Upper lobe of left lung (tissue), 6 donors: ENCODE measurements around the gene TRIM41. TPM values are rescaled to one million over a fixed set of nuclear protein-coding genes. Genes with fewer than 3 reads are reported as not detected.

Experiments
- ATAC-seq, 2 donors: fragments of 200-7000 bp; cut with Tn5 transposase; one replicate each; pipeline ENCODE4 v1.9.1; 2022; ENCODE audit warnings: mild to moderate bottlenecking in 2 of 2, moderate library complexity in 2 of 2; ENCODE audit not compliant: low FRiP score in 2 of 2
- DNase-seq, 2 donors: peaks; one replicate each; pipeline ENCODE4 v3.0.0-alpha.2; 2019 to 2020
- H3K27ac ChIP-seq, 4 donors: fragments of 200-600 bp; sonication (generic); one replicate each; pipeline ENCODE4 v1.5.1; 2016 to 2019
- H3K27me3 ChIP-seq, 4 donors: fragments of 200-600 bp; sonication (generic); one replicate each; pipeline ENCODE4 v1.5.1; 2017 to 2019
- H3K36me3 ChIP-seq, 4 donors: fragments of 200-600 bp; sonication (generic); one replicate each; pipeline ENCODE4 v1.5.1; 2016 to 2019
- H3K4me1 ChIP-seq, 4 donors: fragments of 200-600 bp; sonication (generic); one replicate each; pipeline ENCODE4 v1.5.1; 2018 to 2019
- H3K4me3 ChIP-seq, 4 donors: fragments of 200-600 bp; sonication (generic); one replicate each; pipeline ENCODE4 v1.5.1; 2017 to 2019; ENCODE audit warnings: mild to moderate bottlenecking in 2 of 4, moderate library complexity in 1 of 4
- H3K9me3 ChIP-seq, 4 donors: fragments of 200-600 bp; sonication (generic); one replicate each; pipeline ENCODE4 v1.5.1; 2018 to 2019
- CTCF ChIP-seq, 6 experiments: fragments of 450-650 bp in 4 of 6; fragments of 200-600 bp in 2 of 6; sonication (generic) in 2 of 6; IDR thresholded peaks; one replicate each; pipeline ENCODE4 v1.5.1; 2016 to 2019; ENCODE audit warnings: antibody characterized with exemption in 6 of 6
- EP300 ChIP-seq, 4 donors: sonication (generic); formaldehyde crosslinking; IDR thresholded peaks; one replicate each; pipeline ENCODE4 v1.5.1; 2017; ENCODE audit warnings: antibody characterized with exemption in 4 of 4, control low read depth in 2 of 4
- POLR2A ChIP-seq, 4 donors: fragments of 450-650 bp; IDR thresholded peaks; one replicate each; pipeline ENCODE4 v1.5.1; 2016 to 2017; ENCODE audit warnings: antibody characterized with exemption in 4 of 4, mild to moderate bottlenecking in 2 of 4
- POLR2AphosphoS5 ChIP-seq, 2 donors: sonication (generic); formaldehyde crosslinking; IDR thresholded peaks; one replicate each; pipeline ENCODE4 v1.5.1; 2017; ENCODE audit warnings: antibody characterized with exemption in 2 of 2
- WGBS, 2 donors: methylation state at CpG; one replicate each; pipeline ENCODE4 v1.1.5; 2017 to 2018; 5-methylcytosine and 5-hydroxymethylcytosine counted together
- total RNA-seq, 6 donors: library from RNA; depleted of rRNA in 4 of 6; stranded (reverse); fragments of >200 nt in 4 of 6; gene quantifications; one replicate each; pipeline versions ENCODE4 v1.1.0 to v1.2.1, GENCODE V29; 2016 to 2021
- donor health status: DM: no; HTN: no; CAD: no; lungs with moderate emphysema.
- donor health status: DM: no; HTN: yes; CAD: no; lungs with severe emphysema.

Gene TRIM41
- total RNA-seq, 6 donors from 2014 or later: 14.4 to 75.4 (median 34.1) TPM

GRCh38 chr5:181186986-181187499, 36.0 kb upstream of the TRIM41 start:
- H3K27me3 ChIP-seq: no peaks in the 10 kb centered on the region
- H3K4me1 ChIP-seq: peaks cover 15 to 47% (median 26%) of the 10 kb centered on the region in 4 donors
- no peak overlapping the region for H3K4me3 ChIP-seq
- peak overlapping the region in 3 of 4 donors; percentile 3 to 80 (median 23) for H3K27ac ChIP-seq
- no peaks in the 10 kb centered on the region for H3K9me3 ChIP-seq
- no peak for ATAC-seq
- no peak for DNase-seq
- H3K36me3 ChIP-seq: no peaks in the 10 kb centered on the region
- no peak for TF ChIP-seq POLR2AphosphoS5 (IDR thresholded peaks at IDR 0.05)
- no peak for TF ChIP-seq POLR2A (IDR thresholded peaks at IDR 0.05)
- TF ChIP-seq CTCF (IDR thresholded peaks at IDR 0.05): no peak
- no peak for TF ChIP-seq EP300 (IDR thresholded peaks at IDR 0.05)
- WGBS, 2 donors: 41 to 61% methylated on average over 8 of the region's 8 CpGs

DNA sequence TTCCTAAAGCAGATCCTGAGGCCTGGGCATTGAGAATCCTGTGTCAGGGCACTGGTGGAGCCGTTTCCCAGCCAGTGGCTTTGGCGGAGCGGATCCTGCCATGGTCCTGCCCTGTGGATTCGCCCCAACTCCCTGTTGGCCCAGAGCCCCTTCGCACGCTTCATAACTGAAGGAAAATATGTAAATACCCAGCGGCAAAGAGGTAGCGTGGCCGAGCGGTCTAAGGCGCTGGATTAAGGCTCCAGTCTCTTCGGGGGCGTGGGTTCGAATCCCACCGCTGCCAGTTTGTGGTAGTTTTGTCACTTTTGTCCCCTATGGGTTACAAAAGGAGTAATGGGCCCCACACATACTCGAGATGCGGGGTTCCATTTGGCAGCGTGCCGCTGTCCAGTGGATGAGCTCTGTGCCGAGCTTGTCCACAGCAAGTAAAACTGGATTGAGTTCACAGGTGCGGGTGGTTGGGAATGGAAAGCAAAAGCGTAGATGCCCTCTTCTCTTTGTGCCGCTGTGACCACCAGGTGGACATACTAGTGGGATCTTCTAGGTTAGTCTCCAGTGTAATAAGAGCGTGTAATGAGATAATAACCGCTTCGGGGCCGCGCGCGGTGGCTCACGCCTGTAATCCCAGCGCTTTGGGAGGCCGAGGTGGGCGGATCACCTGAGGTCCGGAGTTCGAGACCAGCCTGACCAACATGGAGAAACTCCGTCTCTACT, 35.4 kb upstream of the TRIM41 start:
- no peaks in the 10 kb centered on the region for H3K27me3 ChIP-seq
- H3K27ac ChIP-seq: peak overlapping the region; percentile 3 to 95 (median 52)
- TF ChIP-seq POLR2A (IDR thresholded peaks at IDR 0.05) (no peak), POLR2AphosphoS5 (IDR thresholded peaks at IDR 0.05) (peak in 1 of 2 donors; percentile 7), EP300 (IDR thresholded peaks at IDR 0.05) (no peak), CTCF (IDR thresholded peaks at IDR 0.05) (peak in 4 of 6 experiments; percentile 15 to 39 (median 26))
- DNase-seq (peak; percentile 56 to 86), ATAC-seq (no peak)
- H3K4me1 ChIP-seq: peaks cover 20 to 49% (median 31%) of the 10 kb centered on the region in 4 donors
- H3K36me3 ChIP-seq: no peaks in the 10 kb centered on the region
- no peaks in the 10 kb centered on the region for H3K9me3 ChIP-seq
- H3K4me3 ChIP-seq: peak overlapping the region in 3 of 4 donors; percentile 69 to 94 (median 82)
- 6 to 12% methylated on average over 36 to 37 of the region's 37 CpGs for WGBS, 2 donors

DNA sequence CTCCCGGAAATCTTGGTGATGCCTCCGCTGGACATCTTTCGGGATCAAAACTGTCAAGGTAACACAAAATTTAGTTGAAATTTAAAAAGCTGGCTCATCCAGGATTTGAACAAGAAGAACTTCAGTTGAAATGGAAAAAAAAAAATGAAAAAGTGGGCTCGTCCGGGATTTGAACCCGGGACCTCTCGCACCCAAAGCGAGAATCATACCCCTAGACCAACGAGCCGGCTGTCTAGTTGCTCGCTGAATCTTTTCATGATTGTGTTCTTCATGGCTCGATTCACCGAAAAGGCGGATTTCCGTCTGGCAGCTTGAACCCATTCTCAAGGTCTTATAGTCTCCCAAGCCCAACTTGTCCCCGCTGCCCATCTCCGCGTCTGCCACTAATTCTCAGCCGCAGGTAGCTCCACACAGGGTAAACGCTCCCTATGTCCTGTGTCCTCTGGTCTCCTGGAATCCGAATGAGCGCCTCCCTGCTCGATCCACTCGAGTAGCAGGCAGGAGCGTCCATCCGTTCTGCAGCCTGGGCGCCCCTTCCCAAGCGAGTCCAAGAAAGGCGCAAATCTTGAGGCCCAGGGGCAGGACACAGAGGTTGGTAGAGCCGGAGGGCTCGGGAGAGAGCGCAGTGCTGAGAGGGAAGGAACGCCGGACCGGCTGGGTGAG, 34.2 kb upstream of the TRIM41 start:
- ATAC-seq (peak; percentile 16 to 45), DNase-seq (peak in 1 of 2 donors; percentile 75)
- Histone ChIP-seq H3K4me1 (peaks cover 21 to 47% (median 30%) of the 10 kb centered on the region in 4 donors), H3K27ac (peak overlapping the region; percentile 54 to 95 (median 83)), H3K4me3 (peak overlapping the region; percentile 69 to 94 (median 76)), H3K27me3 (no peaks in the 10 kb centered on the region), H3K9me3 (no peaks in the 10 kb centered on the region), H3K36me3 (no peaks in the 10 kb centered on the region)
- 0 to 1% methylated on average over 26 to 34 of the region's 35 CpGs for WGBS, 2 donors
- TF ChIP-seq CTCF (IDR thresholded peaks at IDR 0.05): no peak
- no peak for TF ChIP-seq POLR2A (IDR thresholded peaks at IDR 0.05)
- TF ChIP-seq EP300 (IDR thresholded peaks at IDR 0.05): no peak
- no peak for TF ChIP-seq POLR2AphosphoS5 (IDR thresholded peaks at IDR 0.05)

DNA sequence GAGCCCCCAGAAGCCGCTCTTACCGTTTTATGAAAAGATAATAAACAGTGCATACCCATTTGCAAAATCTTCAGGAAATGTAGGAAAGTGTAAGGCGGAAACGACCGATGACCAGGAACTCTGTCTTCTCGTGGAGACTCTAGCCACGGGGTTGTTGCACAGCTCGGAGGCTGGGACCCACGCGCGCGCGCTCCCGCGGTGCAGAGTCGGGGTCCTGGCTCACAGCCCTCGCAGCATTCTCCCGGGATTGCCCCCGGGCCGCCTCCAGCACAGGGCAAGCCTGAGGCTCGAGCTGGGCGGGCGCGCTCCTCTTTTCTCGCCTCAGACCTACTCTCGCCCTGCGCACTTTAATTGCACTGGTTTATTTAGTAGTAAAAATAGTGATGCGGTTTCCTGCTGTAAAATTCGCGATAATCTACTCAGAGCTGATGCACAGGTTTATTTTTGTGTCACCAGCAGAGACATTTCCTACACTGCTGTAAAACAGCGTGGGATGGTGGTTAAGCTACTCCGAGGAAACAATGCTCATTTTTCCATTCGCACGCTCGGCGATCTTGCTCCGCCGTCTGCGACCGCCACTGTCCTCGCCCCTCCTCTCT, 33.6 kb upstream of the TRIM41 start:
- H3K27me3 ChIP-seq: no peaks in the 10 kb centered on the region
- no peaks in the 10 kb centered on the region for H3K9me3 ChIP-seq
- peaks cover 16 to 41% (median 25%) of the 10 kb centered on the region in 4 donors for H3K4me1 ChIP-seq
- DNase-seq: peak in 1 of 2 donors; percentile 91
- H3K27ac ChIP-seq: peak overlapping the region; percentile 54 to 95 (median 83)
- no peak for ATAC-seq
- no peak for TF ChIP-seq CTCF (IDR thresholded peaks at IDR 0.05)
- no peak for TF ChIP-seq EP300 (IDR thresholded peaks at IDR 0.05)
- TF ChIP-seq POLR2A (IDR thresholded peaks at IDR 0.05): no peak
- no peak for TF ChIP-seq POLR2AphosphoS5 (IDR thresholded peaks at IDR 0.05)
- H3K36me3 ChIP-seq: no peaks in the 10 kb centered on the region
- peak overlapping the region; percentile 69 to 94 (median 76) for H3K4me3 ChIP-seq
- 0 to 1% methylated on average over 14 to 41 of the region's 41 CpGs for WGBS, 2 donors
